T47D (cell line): ENCODE results near the gene SRSF10.
"Not testable (repeated sequence)": the region's sequence is repeated elsewhere in the genome, so short reads cannot be mapped to it uniquely, and the experiment has no call there.

Experiments
- DNase-seq, 2 experiments: peaks; one replicate each; pipeline versions ENCODE4 v3.0.0 to v3.0.0-alpha.2; 2011 to 2012; ENCODE audit warnings: low read depth in 1 of 2, low spot score in 1 of 2
- JUND ChIP-seq: IDR thresholded peaks from 2 replicates; pipeline ENCODE4 v1.6.1; 2012; ENCODE audit warnings: low read depth
- in situ Hi-C: cut with HindIII; loops from 2 replicates; pipeline ENCODE4 v1.10.0; 2016; ENCODE audit warnings: low sequenced_read_pairs, low pct_unique_long_range_greater_than_20kb

SRSF10 gene

DNA sequence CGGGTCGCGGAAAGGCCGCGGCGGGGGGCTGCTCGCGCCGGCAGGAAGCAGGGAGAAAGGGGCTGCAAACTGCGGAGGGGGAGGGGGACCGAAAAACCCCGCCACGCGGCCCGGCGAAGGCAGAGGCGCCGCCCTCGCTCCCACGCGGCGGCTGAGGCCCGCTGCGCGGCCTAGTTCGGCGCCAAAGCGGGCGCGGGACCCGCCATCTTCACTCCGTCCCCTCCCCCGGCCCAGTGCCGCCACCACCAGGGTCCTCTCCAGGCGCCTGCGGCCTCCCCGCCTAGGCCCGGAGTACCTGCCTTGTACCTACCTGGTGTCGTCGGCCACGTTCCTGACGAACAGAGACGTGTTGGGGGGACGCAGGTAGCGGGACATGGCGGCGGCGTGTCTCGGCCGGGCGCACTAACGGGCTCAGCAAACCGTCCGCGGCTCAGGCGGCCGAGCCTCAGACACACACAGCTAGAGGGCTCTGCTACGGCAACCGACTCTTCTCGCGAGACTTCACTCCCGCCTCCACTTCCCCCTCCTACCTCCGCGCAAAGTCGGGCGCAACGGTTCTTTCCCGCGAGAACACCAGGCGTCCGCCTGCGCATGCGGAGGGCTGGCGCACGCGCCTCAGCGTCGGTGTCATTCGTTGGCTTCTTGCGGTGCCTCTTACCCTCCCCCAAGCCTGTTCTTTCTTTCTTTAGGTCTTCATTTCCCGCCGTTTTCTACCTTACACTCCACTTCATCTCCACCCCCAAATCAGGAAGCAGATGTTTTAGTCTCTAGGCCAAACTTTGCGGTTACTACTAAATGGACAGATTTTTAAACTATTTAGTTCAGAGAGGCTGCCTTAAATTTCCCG lies at the start of gene SRSF10:
Gene SRSF10, minus strand, starts transcription at position 447 of the 847 bp plus-strand sequence. Its CDS starts 72 bp downstream, at position 375.
- peak; percentile 80 to 98 for DNase-seq
- in situ Hi-C loops = no loop called here
- no peak for TF ChIP-seq JUND

DNA sequence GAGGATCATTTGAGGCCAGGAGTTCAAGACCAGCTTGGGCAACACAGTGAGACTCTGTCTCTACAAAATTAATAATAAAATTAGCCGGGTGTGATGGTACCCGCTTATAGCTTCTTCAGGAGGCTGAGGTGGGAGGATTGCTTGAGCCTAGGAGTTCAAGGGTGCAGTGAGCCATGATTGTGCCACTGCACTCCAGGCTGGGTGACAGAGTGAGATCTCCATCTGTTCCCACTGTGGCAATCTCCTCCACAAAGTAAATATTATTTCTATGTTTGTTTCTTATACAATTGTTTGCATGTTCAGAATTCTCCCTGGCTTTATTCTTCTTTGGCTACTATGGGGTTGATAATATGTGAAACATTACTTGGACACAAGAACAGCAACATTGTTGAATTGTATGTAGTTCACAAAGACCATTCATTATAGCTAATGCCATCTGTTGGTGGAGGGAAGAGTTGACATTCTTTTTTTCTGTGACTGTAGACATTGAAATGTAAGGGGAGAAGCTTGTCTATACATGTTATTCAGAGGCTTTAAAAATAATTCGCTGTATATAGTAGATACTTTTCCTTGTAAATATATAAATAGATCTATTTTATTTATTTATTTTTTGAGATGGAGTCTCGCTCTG lies 47.8 kb upstream of the SRSF10 start:
- in situ Hi-C loops = no loop called here
- TF ChIP-seq JUND = no peak
- peak; percentile 19 to 73 for DNase-seq

DNA sequence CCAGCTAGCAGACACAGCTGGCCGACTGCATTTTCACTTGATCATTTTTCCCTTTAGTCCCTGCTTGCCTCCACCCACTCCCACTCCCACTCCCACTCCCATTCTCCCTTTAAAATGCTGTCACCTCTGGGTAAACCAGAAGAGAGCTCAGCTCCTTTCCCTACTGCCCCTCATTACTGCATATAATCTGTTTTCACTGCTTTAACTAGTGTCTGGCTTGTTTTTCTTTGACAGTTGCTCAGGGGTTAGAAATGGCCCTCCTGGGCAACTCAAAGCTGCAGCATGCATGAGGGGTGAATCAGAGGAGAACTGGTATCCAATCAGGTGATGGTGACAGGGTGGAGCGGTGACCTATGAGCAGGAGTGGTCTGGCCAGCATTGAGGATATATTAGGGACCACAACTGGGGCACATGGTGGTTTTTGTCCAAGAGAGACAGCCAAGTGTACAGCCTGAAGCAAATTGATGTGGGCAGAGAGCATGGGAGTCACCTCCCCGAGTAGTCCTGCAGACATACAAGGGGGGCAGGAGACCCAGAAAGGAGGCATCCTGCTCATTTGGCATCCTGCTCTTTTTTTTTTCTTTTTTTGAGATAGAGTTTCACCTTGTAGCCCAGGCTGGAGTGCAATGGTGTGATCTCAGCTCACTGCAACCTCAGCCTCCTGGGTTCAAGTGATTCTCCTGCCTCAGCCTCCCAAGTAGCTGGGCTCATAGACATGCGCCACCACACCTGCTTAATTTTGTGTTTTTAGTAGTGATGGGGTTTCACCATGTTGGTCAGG lies 42.6 kb upstream of the SRSF10 start:
- in situ Hi-C loops = no loop called here
- no peak for TF ChIP-seq JUND
- DNase-seq = peak in 1 of 2 experiments; percentile 25

DNA sequence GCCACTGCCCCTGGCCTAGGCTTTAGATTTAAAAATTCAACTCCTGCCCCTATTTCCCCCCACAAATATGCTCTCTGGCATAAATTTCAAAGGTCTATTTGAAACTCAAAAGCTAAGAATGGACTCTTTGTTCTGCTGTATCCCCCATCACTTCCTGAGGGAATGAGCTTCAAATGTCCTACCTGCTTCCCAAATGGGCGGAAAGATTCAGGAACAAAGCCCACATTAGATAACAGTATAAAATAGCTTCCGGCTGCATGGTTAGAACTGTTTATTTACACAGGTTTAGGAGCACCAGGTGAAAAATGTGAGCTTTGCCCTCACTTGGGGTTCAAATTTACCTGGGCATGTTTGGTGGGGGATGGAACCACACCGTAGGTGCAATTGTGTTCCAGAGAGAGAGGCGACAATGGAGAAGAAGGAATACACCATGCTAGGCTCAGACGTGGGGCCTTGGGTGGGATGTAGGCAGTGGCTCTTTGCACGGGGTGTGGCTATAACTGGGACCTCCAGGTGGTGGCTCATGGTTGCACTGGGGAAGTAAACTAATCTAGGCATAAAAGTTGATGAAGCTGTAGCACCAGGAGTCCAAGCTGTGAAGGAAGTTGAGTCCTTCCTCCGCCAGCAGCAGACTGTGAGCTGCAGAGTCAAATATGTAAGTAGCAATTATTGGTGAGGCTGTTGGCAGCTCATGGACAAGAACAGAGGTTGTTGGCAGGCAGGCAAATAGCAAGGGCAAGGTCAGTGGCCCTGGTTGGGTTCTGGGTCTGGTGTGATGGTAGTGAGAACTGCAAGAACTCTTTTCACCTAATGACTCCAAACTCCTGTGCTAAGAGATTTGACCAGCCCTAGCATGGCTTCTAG lies 41.5 kb upstream of the SRSF10 start:
- TF ChIP-seq JUND = no peak
- in situ Hi-C loops = no loop called here
- peak in 1 of 2 experiments; percentile 84 for DNase-seq

DNA sequence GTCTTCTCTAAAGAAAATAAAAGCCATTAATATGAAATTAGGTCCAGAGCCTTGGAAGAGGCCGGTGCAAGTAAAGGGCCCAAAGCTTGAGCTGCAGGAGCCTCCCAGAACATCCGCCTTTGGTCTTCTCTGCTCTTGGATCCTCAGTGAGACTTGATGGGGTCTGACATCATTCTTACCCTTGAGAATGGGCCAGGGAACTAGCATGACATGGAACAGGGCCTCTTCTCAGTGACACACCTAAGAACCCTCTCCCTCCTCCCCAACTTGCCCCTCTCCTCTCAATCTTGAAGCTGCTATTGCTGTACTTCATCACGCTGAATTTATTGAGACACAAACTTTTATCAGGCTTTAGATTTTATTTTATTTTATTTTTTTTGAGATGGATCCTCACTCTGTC lies 40.3 kb upstream of the SRSF10 start:
- DNase-seq = no peak
- in situ Hi-C loops = no loop called here
- no peak for TF ChIP-seq JUND

DNA sequence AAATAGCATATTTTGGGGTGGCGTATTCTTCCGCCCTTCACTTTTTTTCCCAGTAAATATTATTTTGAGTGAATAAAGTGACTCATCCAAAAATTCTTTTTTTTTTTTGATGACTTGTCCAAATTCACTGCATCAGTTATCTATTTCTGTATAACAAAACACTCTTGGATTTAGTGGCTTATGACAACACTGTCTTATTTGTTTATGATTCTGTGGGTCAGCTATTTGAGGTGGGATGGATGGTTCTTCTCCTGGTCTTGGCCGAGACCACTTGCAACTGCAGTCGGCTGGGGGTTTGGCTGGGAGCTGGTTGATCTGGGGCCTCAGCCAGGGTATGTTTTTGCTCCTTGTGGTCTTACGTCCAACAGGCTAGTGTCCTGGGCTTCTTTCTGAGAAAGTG lies 39.9 kb upstream of the SRSF10 start:
- no peak for TF ChIP-seq JUND
- in situ Hi-C loops = no loop called here

DNA sequence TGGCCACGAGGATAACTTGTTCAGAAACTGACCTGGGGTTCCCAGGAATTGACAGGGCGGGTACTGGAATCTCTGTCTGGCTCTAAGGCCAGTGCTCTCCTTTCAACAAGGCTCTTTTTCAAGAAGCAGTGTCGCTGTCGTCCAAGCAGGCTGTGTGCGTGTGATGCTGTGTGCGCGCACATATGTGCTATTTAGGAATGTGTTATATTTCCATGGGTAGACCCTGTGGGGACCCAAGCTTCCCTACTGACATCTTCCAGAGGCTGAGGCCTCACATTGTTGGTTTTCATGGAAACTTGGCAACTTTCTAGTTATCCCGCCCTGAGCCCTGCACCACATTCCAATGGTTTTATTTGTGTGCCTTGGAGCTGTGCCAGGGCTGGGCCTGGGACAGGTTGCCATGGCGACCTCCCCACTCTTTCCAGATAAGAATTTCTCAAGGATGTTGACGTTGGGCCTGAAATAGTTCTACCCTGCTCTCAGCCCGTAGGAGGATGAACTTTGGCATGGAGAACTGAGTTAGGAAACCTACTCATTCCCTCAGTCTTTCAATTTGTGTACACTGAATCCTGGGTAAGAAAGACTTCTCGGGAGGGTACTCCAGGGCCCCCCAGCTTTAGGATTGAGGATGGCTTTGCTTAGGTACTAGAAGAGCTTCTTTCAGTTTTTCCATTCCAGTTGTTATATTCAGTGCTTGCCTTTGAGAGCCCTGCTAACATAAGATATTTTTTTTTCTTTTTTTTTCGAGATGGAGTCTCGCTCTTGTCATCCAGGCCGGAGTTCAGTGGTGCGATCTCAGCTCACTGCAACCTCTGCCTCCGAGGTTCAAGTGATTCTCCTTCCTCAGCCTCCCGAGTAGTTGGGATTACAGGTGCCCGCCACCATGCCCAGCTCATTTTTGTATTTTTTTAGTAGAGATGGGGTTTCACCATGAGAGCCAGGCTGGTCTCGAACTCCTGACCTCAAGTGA lies 38.8 kb upstream of the SRSF10 start:
- in situ Hi-C loops = no loop called here
- TF ChIP-seq JUND = peak; percentile 72; the same call in 1 of the 2 replicates
- peak; percentile 45 to 98 for DNase-seq

More for the DNA sequence above, 39.9 kb upstream of the SRSF10 start:
- DNase-seq = no peak

DNA sequence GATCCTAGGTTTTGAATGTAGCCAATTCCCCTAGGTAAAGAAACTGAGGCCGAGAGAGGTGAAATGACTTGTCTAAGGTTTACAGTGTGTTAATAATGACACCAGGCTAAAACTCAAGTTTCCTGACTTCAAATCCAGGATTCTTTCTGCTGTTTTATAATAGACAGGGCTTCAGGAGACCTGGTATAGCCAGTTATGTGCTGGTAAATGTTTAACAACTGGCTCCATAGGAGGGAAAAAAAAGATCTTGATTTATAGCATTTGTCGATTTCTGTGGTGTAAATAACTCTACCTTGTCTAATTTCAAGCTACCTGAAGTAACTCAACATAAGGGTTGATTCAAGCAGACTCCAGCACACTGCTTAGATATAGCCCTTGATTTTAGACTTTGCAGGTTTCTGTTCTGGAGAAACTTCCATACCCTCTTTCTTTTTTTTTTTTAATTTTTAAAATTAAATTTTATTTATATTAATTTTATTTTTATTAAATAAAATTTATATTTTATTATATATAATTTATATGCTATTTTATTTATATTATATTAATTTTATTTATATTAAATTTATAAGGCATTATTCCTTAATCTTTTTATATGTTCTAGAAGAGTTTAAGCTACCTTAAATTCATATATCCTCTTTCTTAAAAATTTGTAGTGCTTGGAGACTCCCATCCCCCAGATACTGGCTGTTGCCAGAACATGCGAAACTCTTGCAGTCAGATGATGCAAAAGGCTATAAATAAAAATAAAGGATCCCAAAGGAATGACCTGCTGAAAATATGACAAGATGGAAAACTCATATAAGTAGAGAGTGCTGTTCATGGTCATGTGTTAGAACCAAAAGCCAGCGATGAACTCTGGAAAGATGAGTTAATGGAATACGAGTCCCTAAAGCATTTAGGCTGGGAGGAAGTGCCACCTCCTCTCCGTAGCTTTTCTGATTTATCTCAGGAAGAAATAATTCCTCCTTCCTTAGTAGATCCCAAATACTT lies 35.4 kb upstream of the SRSF10 start:
- no peak for TF ChIP-seq JUND
- no peak for DNase-seq

DNA sequence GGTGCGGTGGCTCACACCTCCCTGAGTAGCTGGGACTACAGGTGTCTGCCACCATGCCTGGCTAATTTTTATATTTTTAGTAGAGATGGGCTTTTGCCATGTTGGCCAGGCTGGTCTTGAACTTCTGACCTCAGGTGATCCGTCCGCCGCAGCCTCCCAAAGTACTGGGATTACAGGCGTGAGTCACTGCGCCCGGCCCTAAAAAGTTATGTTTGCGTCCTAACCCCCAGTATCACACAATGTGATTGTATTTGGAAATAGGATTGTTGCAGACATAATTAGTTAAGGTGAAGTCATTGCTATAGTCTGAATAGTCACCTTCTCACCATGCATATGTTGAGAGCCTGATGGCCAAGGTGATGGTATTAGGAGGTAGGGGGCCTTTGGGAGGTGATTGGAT lies 32.8 kb upstream of the SRSF10 start:
- DNase-seq, in situ Hi-C loops: not testable (repeated sequence)

More for the DNA sequence above, 35.4 kb upstream of the SRSF10 start:
- in situ Hi-C loops = no loop called here

DNA sequence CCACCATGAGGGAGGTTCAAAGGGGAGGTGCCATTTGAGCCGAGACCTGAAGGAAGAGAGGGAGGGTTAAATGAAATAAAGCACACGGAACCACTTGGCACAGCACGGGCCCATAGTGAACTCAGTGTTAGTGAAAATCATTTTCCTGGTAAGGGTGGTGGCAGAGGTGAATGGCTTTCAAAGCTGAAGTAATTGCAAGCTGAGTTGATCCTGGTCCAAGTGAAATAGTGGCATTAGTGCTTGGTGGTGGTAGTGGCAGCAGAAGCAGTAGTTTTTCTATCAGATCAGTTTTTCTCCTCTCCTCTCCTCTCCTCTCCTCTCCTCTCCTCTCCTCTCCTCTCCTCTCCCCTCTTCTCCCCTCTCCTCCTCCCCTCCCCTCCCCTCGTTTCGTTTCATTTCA lies 30.5 kb upstream of the SRSF10 start:
- in situ Hi-C loops = no loop called here
- TF ChIP-seq JUND = no peak
- no peak for DNase-seq
